Measurements from ENCODE around the gene ANO9.

DNA sequence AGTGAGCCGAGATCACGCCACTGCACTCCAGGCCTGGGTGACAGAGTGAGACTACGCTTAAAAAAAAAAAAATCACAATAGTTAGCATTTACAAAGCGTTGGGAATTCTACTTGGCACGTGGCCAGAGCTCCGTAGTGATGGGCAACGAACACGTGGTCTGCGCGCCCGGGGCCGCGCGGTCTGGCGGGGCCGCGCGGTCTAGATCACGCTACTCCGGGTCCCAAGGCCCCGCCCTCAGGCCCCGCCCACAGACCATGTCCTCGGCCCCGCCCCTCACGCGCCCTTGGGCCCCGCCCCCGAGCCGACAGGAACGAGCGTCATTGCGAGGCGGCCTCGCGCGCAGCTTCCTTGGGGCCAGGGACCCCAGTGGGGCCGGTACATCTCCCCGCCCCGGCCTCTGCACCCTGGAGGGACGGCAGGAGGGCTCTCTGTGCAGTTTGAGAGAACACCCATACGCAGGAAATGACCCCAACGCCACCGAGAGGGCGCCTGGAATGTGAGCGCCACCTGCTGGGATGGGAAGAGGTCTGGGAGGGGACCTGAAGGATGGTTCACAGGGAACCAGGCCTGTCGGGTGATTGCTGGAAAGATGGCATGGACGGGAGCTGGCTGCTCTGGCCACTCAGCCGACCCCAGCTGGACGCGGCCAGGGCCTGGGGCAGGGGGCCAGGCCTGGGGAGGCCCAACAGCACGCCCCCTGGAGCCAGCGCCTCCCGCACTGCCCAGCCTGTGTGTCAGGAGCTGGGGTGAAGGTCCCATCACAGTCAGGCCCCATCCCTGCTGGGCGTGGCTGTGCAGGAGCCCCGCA is 6.3 kb upstream of the ANO9 start:
- TF ChIP-seq, protein P1, sequence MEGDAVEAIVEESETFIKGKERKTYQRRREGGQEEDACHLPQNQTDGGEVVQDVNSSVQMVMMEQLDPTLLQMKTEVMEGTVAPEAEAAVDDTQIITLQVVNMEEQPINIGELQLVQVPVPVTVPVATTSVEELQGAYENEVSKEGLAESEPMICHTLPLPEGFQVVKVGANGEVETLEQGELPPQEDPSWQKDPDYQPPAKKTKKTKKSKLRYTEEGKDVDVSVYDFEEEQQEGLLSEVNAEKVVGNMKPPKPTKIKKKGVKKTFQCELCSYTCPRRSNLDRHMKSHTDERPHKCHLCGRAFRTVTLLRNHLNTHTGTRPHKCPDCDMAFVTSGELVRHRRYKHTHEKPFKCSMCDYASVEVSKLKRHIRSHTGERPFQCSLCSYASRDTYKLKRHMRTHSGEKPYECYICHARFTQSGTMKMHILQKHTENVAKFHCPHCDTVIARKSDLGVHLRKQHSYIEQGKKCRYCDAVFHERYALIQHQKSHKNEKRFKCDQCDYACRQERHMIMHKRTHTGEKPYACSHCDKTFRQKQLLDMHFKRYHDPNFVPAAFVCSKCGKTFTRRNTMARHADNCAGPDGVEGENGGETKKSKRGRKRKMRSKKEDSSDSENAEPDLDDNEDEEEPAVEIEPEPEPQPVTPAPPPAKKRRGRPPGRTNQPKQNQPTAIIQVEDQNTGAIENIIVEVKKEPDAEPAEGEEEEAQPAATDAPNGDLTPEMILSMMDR (IDR thresholded peaks at IDR 0.05 in 8 of 11, conservative IDR thresholded peaks at IDR 0.05 in 3 of 11): peak; percentile 66 to 92 (median 85)
- TF ChIP-seq POLR2A (IDR thresholded peaks at IDR 0.05): peak in 2 of 3 donors; percentile 68

Data from spleen (tissue), 7 donors.